ENCODE data around the gene TBPL1. TPM values are rescaled to one million over a fixed set of nuclear protein-coding genes. Genes with fewer than 3 reads are reported as not detected.

TBPL1 gene
- polyA plus RNA-seq, 1 donor (not counting 4 experiments of a cell fraction or from before 2014, with no cell fraction given) = 39.1 TPM

DNA sequence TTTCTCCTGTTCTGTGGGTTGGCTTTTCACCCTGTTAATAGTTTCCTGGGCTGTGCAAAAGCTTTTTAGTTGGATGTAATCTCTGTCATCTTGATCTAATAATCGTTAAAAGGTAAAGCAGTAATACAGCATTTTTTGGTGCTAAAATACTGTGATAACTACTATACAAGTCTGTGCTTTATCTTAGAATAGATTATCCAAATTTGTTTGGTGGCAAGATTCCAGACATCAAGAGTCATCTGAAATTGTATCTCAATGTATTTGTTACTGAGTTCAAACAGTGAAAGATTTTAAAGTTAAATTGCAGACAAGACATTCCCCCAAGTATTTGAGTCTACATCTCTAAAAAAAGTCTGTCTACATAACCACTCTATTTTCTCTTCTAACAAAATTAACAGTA lies 18.8 kb downstream of the TBPL1 start:
- DNase-seq (ENCODE audit: low read depth, low spot score) (no peak), FAIRE-seq (no peak)
- Histone ChIP-seq H3K27ac (ENCODE audit: control insufficient read depth, insufficient read depth, low read length) (no peak overlapping the region), H3K4me3 (ENCODE audit: control insufficient read depth in 2 of 3, extremely low read depth in 1 of 3, insufficient read depth in 2 of 3, low read depth in 1 of 3, low read length in 3 of 3) (no peak overlapping the region), H3K36me3 (ENCODE audit: control insufficient read depth in 2 of 2, extremely low read depth in 1 of 2, insufficient read depth in 2 of 2, low read length in 2 of 2) (no peaks in the 10 kb centered on the region), H3K4me1 (ENCODE audit: control insufficient read depth, extremely low read depth, insufficient read depth, low read length) (peaks cover 7% of the 10 kb centered on the region), H3K9ac (ENCODE audit: control insufficient read depth, extremely low read depth, insufficient read depth, low read length) (no peak overlapping the region), H3K9me1 (ENCODE audit: control insufficient read depth, extremely low read depth, insufficient read depth, low read length) (peaks cover 3% of the 10 kb centered on the region), H4K20me1 (ENCODE audit: control insufficient read depth, extremely low read depth, insufficient read depth, low read length) (no peaks in the 10 kb centered on the region), H3K9me3 (ENCODE audit: control insufficient read depth, low read depth, low read length) (no peaks in the 10 kb centered on the region), H3K79me2 (ENCODE audit: control insufficient read depth, insufficient read depth, low read length) (peaks cover 42% of the 10 kb centered on the region), H3K27me3 (ENCODE audit: control insufficient read depth, extremely low read depth, insufficient read depth, low read length) (no peaks in the 10 kb centered on the region), H3K4me2 (ENCODE audit: control insufficient read depth, extremely low read depth, insufficient read depth, low read depth, low read length) (no peak overlapping the region), H2AFZ (ENCODE audit: control insufficient read depth, low read length) (no peak overlapping the region)
- dilution Hi-C loops (cut with MboI; ENCODE audit: extremely low pct_ligation_motif_present, low sequenced_read_pairs) = no loop called here
- TF ChIP-seq EZH2 (IDR thresholded peaks at IDR 0.05; ENCODE audit: low read length) = no peak
- TF ChIP-seq, protein P1, sequence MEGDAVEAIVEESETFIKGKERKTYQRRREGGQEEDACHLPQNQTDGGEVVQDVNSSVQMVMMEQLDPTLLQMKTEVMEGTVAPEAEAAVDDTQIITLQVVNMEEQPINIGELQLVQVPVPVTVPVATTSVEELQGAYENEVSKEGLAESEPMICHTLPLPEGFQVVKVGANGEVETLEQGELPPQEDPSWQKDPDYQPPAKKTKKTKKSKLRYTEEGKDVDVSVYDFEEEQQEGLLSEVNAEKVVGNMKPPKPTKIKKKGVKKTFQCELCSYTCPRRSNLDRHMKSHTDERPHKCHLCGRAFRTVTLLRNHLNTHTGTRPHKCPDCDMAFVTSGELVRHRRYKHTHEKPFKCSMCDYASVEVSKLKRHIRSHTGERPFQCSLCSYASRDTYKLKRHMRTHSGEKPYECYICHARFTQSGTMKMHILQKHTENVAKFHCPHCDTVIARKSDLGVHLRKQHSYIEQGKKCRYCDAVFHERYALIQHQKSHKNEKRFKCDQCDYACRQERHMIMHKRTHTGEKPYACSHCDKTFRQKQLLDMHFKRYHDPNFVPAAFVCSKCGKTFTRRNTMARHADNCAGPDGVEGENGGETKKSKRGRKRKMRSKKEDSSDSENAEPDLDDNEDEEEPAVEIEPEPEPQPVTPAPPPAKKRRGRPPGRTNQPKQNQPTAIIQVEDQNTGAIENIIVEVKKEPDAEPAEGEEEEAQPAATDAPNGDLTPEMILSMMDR (optimal IDR thresholded peaks at IDR 0.05 in 1 of 3, IDR thresholded peaks at IDR 0.05 in 1 of 3, conservative IDR thresholded peaks at IDR 0.05 in 1 of 3; ENCODE audit: extremely low read depth in 1 of 3, insufficient read depth in 2 of 3, low read length in 3 of 3) = no peak

DNA sequence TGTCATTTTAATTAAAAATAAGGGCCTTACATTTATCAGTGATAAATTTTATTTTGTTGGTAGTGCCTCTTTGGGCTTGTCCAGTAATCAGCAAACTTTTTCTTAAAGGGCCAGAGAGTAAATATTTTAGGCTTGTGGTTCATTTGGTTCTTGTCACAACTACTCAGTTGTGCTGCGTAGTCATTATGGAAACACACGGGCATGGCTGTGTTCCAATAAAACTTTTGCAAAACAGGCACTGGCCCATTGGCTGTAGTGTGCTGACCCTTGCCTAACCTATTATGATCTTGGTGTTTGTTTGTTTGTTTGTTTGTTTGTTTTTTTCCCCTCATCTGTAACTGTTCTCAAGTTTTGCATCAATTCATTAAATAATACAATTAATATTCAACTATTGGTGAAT lies 19.4 kb downstream of the TBPL1 start:
- H3K9ac ChIP-seq (ENCODE audit: control insufficient read depth, extremely low read depth, insufficient read depth, low read length) = no peak overlapping the region
- dilution Hi-C loops (cut with MboI; ENCODE audit: extremely low pct_ligation_motif_present, low sequenced_read_pairs) = no loop called here
- H3K27me3 ChIP-seq (ENCODE audit: control insufficient read depth, extremely low read depth, insufficient read depth, low read length) = no peaks in the 10 kb centered on the region
- TF ChIP-seq, protein P1 (optimal IDR thresholded peaks at IDR 0.05 in 1 of 3, IDR thresholded peaks at IDR 0.05 in 1 of 3, conservative IDR thresholded peaks at IDR 0.05 in 1 of 3; ENCODE audit: extremely low read depth in 1 of 3, insufficient read depth in 2 of 3, low read length in 3 of 3) = no peak
- TF ChIP-seq EZH2 (IDR thresholded peaks at IDR 0.05; ENCODE audit: low read length) = no peak
- no peak for DNase-seq (ENCODE audit: low read depth, low spot score)
- no peak for FAIRE-seq
- H3K36me3 ChIP-seq (ENCODE audit: control insufficient read depth in 2 of 2, extremely low read depth in 1 of 2, insufficient read depth in 2 of 2, low read length in 2 of 2) = no peaks in the 10 kb centered on the region
- peaks cover 6% of the 10 kb centered on the region for H3K4me1 ChIP-seq (ENCODE audit: control insufficient read depth, extremely low read depth, insufficient read depth, low read length)
- H2AFZ ChIP-seq (ENCODE audit: control insufficient read depth, low read length) = no peak overlapping the region
- H3K4me2 ChIP-seq (ENCODE audit: control insufficient read depth, extremely low read depth, insufficient read depth, low read depth, low read length) = no peak overlapping the region
- peaks cover 3% of the 10 kb centered on the region for H3K9me1 ChIP-seq (ENCODE audit: control insufficient read depth, extremely low read depth, insufficient read depth, low read length)
- H4K20me1 ChIP-seq (ENCODE audit: control insufficient read depth, extremely low read depth, insufficient read depth, low read length) = no peaks in the 10 kb centered on the region
- no peak overlapping the region for H3K27ac ChIP-seq (ENCODE audit: control insufficient read depth, insufficient read depth, low read length)
- no peaks in the 10 kb centered on the region for H3K9me3 ChIP-seq (ENCODE audit: control insufficient read depth, low read depth, low read length)
- no peak overlapping the region for H3K4me3 ChIP-seq (ENCODE audit: control insufficient read depth in 2 of 3, extremely low read depth in 1 of 3, insufficient read depth in 2 of 3, low read depth in 1 of 3, low read length in 3 of 3)
- peaks cover 42% of the 10 kb centered on the region for H3K79me2 ChIP-seq (ENCODE audit: control insufficient read depth, insufficient read depth, low read length)
